HG03354 (cell line): ENCODE results near the gene ZBTB7C.

ENCODE experiments used
- ATAC-seq: cut with Tn5 transposase; IDR thresholded peaks from one replicate; pipeline ENCODE4 v1.9.1; 2021; ENCODE audit warnings: mild to moderate bottlenecking; ENCODE audit not compliant: unreplicated experiment, poor library complexity, severe bottlenecking

The ZBTB7C gene

DNA sequence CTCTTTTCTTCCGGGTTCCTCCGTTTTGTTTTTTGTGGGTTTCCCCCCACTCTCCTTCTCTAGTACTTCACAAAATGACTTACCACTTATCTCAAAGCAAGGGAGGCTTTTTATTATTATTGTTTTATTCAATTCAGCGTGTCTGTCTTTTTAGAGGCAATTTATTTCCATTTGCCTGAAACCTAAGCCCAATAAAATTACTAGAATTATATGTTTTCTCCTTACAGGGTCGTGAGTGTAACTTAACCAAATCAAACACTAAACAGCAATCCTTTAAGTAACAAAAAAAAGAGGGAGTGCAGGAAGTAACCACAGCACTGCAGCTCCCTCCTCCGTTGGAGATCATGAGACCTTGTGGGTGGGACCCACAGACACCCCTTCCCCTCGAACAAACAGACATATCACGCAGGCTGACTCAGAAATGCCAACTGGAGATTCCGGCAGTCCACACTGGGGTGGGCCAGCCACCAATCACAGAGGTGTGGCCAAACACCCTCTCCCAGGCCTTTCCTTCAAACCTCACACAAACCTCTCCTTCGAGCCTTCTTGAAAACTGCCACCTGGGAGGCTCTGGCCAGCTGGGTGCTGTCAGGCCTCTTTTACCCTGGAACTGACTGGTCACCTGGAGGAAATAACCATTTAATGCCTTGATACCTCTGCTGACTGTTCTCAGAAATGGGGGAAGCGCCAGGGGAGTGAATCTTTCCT is 271.7 kb downstream of the ZBTB7C start:
- ATAC-seq = no peak

DNA sequence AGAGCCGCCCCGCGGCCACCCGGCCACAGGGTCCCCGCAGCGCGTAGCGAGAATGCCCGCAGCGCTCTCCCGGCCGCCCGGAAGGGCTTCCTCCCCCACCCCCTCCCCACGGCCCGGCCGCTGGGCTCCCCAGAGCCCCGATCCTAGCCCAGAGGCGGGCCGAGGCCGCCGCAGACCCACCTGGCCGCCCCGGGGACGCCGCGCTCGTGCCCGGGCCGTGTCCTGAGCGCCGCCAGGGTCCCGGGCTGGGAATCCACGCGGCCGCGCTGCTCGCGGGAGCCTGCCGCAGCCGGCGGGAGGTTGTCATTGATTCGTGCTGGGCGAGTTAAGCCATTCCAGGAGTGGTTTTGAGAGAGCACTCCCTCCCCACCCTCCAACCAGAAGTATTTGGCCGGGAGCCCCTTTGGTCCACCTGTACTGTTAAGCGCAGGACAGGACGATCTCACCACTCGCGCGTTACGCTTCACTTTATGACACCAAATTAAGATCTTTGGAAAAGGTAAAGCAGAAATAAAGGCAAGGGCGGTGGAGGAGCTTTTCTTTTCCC is 272.3 kb downstream of the ZBTB7C start:
- no peak for ATAC-seq

DNA sequence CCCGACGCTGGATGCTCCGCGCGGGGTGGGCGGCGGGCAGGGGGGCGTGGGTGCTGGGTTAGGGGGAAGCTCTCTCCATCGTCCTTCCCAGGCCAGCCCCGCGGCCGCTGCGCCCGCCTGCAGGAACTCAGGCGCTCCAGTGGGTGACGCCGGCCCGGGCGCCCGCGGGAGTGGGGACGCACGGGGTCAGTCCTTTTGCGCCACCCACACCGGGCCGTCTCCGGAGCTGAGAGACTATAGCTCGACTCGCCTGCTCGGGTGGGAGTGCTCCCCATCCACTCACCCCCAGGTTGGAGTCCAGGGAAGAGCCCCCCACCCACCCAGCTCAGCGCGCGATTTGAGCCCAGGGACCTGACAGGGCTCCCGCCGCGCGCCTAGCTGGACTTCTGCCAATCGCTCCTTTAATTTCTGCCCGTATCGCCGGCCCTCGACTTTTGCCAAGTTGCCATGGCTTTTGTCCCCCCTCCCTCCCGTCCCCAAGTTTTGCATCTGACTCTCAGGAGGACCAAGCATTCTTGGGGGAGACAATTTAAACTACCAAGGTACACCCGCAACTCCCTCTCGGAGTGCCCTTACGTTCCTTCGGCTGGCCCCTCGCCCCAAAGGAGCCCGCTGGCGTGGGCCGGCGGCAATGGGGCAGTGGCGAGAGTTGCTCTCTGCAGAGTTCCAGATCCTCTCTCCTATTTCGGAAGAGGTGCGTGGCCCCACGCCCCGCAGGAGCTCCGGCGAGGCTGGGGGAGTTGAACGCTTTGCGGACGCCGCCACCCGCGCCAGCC is 272.9 kb downstream of the ZBTB7C start:
- ATAC-seq = no peak

DNA sequence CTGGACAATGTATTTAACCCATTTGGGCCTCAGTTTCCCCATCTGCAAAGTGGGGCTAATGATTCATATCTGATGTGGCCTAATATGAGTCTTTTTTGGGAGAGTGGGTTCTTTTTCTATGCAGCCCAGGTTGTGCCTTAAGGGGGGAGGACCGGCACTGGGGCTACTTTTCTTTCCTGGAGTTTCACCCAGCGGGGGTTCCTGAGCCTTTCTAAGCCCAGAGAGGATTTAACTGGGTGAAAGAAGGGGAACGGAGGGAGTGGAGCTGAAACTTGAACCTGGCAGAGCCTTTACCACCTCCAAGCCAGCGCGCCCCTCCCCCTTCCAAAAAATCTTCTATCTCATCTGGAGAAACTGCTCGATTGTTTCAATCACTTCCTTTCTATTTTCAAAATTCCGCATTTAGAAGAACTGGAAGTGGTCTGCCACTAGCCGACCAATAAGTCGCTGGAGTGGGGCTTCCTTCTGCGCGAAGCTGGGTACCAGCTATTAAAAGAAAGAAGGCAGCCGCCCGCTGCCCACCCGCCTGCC is 273.7 kb downstream of the ZBTB7C start:
- ATAC-seq = no peak

DNA sequence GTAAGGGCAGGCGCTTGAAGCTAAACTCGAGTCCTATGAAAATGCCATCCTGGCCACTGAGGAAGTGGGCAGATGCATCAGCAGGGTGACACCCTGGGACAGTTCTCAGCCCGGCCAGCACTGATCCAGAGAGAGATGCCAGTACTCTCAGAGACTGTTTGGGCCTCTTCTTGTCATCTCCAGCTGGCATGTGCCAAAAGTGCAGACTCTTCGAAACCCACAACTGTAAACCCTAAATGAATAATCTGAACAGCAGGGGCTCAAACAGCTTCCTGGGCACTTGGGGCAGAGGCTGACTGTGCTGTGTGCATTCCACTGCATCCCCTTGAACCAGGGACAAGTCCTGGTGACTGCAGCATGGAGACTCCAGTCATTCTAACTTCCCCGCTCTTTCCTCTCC is 274.6 kb downstream of the ZBTB7C start:
- no peak for ATAC-seq

DNA sequence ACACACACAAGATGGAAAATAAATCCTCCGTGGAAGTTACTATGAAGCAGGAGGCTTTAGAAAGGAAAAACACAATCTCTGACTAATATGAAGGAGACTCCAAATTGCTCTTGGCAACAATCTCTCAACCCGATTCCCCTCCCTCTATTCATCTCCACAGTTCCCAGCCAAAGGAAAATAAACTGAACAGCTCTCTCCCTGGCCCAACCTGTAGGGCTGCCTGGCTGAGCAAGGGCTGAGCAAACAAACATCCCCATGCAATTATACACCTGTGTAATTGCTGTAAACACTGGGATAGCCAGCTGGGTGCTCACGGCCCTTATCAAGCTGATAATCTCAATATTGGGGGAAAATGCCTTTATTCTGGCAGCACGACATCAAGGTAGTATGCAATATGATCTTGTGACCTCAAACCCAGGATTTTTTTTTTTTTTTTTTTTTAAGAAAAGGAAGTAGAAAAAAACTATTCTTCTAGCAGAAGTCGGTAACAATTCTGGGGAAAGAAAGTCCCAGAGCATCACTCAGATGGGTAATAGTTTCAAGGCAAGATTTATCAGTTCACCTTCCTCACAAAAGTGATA is 275.4 kb downstream of the ZBTB7C start:
- ATAC-seq = no peak

DNA sequence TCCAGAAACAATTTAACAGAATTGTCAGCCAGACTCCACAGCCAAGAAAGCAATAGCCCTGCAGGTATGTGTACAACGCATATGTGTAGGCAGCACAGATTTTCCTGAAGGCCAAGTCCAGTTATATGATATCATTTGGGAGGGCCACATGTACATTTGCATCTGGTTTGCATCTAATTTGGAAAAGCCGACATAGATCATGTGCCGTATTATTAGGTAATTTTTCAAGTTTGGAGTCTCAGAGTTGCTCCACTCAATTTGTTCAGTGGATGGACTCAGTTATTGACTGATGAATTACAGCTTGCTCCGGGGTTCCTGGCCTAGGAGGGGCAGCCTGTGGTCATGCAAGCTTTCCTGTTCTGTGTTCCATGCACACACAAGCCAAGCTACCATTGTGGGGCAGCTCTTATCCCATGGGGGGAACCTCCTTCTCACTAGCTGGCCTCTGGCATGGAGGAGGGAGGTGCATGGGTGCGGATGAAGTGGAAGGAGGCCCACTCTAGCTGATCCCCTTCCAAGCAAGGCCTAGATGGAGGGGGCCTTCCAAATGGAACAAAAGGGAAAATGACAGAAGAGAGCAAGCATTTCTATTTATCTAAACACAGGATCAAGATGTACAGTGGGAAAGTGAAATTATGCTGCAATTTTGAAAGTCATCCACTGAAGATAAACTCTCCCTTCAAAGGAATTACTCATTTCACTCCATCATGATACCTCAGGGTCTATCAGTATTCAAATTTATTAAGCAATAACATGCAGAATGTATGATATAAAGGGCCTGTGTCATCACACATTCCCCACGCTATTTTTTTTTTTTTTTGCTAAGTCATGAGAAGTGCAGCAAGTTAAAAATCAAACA is 276.2 kb downstream of the ZBTB7C start:
- no peak for ATAC-seq

DNA sequence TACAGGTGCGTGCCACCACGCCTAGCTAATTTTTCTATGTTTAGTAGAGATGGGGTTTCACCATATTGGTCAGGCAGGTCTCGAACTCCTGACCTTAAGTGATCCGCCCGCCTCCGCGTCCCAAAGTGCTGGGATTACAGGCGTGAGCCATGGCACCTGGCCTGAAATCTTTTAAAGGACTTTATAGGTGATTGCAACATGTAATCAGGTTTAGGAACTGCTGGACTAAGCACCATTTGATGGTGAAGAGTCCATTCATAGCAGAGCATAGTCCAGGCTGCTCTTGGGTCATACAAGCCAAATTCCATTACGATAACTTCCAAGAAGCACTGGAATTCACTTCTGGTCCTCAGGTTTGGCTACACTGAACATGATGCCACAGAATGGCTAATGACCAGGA is 278.1 kb downstream of the ZBTB7C start:
- no peak for ATAC-seq

DNA sequence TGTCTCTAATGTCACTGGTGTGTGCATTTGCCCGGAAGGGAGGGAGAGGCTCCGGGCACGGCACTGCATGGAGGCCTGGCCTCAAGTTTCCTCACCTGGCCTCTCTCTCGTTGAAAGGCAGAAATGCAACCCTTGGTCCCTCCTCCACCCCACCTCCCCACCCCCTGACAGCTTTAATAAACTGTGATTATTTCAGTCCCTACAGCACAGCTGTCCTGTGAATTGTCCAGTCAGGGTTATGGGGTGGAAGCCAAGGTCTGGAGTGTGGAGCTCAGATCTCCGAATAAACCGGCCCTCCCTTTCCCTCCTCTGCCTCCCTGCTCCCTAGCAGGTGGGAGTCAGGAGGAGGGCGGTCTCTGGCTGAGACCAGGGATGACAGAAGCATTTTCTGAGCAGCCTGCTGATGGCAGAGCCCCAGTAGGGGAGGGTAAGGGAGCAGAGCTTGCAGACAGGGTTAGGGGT is 279.5 kb downstream of the ZBTB7C start:
- no peak for ATAC-seq

DNA sequence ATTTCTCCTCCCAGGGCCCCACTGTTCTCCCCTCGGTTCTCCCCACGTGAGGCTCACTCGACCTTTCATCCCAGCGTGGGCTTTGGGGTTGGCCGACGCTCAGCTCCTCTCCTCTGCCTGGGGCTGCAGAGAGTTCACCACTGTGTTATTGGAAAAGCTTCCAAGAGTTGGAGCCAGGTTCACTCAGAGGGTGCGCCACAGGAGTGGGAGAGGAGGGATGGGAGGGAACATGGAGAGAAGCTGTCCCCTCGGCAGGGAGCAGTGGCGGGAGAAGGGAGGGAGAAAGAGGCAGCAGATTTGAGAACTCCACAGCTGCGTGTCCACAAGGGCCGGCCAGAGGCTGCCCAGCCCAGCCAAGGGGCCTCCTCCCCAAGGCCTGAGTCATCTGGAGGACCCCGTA is 281.6 kb downstream of the ZBTB7C start:
- no peak for ATAC-seq

DNA sequence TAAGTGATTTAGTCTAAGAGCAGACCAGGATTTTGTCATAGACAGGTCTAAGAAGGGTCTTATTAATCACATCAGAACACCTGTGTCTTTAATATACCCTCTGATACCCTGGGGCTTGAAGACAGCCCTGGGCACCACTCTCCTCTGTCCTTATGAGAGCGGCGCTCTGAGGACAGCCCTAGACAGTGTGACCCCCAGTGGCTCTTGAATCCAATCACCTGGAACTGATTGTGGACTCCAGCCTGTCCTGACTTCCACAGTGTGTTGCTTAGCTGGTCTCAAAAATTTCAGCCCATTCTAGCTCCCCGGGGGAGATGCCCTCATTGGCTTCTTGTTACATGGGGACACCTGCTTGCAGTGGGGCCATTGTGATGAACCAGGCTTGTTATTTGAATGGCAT is 282.9 kb downstream of the ZBTB7C start:
- no peak for ATAC-seq

DNA sequence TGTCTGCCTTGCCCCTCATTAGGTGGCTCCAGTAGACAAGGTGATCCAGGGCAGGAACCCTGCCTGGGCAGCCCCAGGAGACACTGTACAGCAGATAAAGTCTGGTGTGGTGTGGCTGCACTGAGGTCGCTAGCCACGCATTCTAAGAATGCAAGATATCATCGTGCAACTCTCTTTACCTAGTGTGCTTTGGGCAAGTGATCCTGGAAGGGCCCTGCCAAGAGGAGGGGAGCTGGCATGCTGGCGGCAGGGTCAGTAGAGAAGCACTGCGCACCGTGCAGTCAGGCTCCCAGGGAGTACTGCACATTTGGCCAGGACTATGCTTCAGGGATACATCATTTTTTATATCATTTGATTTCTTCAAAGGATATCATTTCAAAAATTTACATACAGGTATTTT is 283.5 kb downstream of the ZBTB7C start:
- no peak for ATAC-seq

DNA sequence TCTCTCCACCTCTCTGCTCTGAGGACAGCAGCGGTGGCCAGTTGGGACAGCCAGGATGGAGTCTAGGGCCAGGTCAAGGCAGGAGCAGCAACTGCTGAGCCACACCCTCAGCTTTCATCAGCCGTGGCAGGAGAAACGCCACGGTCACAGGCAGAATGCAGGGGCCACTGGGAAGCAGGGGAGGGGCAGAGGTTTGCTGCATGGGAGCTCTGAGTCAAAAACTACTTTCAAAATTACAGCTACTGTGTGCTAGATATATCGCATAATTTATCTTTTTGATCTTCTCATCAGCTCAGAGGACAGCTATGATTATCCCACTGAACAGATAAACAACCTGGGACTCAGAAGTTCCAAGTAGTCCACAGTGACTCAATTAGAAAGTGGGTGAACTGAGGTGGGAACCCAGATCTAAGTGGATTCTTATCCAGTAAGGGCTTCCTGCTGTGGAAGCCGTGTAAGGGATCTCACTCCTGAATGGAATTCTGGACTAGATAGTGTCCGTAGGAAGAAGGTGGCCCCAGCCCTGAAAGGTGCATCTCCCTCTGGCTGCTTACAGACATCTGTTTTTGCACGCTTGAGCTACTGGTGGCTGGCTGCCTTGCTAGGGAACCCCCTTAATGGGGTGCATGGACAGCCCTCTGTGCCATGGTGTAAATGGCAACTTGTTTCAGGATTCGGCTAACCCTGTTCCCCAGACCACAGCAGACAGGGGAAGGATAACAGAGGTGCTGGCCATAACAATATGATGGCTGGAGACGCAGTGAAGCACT is 284.1 kb downstream of the ZBTB7C start:
- no peak for ATAC-seq

DNA sequence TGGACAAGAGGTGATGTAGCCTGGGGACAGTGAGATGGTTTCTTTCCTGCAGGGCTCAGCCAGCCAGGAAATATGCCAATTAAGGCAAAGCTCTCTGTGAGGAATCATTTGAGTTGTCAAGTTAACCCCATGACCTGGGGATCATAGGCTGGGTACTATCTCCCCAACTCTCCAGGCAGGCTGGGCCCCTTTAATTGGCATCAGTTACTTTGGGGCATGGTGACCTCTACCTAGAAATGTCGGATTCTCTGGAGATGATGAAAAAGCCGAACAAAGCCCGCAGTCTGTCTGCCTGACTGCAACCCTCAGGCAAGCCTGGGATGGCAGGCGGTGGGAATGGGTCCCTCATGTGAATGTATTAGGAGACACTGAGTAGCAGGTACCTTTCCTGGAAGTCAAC is 285.2 kb downstream of the ZBTB7C start:
- no peak for ATAC-seq

DNA sequence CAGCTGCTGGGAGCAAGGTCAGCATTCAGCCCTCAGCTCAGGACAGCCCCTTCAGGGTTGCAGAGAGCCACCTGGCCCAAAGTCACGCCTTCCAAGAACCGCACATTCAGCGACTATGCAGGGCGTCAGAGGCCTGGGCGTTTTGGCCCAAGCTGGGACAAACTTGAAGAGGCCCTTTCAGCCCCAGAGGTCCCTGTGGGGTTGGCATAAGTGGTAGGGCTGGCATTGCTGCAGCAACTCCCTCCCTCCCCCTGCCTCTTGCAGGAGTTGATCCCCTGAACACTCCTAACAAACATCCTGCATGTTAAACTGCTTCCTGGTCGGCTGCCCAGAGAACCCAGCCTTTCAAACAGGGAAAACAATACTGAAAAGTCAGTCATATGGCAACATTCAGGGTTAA is 285.9 kb downstream of the ZBTB7C start:
- ATAC-seq = no peak

DNA sequence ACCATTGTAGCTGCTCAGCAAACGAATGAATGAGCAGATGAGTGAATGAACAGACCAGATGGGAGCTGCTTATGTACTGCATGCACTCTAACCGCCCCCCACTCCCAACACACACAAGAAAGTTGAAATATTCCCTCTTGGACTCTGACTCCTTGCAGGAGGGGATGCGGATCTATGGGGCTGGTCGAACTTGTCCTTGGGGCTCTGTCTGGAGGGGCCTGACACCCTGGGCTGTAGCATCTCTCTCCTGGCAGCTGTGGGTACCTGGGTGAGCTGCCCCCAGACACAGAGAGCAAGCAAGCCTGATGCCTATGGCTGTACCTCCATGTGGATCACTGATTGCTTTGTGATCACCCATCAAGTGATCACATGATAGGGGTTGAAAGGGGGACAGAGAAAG is 286.4 kb downstream of the ZBTB7C start:
- no peak for ATAC-seq

DNA sequence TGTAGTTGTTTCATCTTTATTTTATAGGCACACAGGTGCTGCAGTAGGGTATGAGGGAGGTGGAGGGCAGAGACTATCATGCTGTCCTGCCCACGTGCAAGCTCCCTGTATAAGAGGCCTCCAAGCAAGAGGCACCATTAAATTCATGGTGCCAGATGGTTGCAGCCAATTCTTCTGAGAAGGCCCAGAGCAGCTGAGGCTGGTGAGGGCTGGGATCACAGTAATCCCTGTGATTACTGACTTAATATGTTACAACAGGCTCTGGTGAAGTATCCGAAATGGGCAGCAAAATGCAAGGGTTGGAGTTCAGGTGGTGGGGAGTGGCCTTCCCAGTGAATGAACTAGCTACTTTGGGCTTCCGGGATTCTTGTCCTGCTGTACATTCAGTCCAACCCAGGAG is 286.8 kb downstream of the ZBTB7C start:
- ATAC-seq = no peak

DNA sequence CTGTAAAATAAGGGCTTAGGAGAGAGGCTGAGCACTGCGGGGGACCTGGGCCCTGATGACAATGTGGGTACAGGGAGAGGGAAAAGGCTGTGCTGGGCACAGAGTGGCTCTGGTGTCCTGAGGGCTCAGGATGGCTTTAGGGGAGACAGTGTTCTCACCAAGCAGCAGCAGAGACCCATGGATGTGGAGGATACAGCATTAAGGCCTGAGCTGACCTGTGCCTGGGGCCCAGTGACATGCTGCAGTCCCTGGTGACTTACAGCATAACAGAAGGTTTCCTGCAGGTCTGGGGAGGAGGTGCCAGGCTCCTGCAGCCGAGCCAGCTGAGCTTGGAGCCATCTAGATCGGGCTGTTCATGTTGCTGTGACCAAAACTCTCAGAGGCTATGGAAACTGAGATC is 287.4 kb downstream of the ZBTB7C start:
- ATAC-seq = no peak

DNA sequence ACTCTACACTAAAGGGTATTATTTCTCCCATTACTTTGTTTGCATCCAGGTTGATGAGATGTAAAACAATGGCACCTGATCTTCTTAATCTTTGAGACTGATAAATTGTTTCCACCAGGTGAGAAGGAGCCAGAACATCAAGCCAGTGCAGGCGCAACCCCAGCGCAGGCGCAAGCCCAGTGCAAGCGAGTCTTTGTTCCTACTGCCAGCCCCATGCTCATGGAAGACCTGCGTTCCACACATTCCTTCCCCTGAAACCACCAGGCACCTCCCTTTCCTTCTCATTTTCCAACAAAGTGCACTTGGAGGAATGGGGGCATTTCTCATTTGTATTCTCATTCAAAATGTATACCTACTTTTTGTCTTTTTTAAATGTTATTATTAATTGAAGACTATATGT is 290.0 kb downstream of the ZBTB7C start:
- no peak for ATAC-seq
